Neural progenitor cell (in vitro differentiated cells): ENCODE measurements around the gene NIT2. TPM values are rescaled to one million over a fixed set of nuclear protein-coding genes. Genes with fewer than 3 reads are reported as not detected.
"Not testable (repeated sequence)": the region's sequence is repeated elsewhere in the genome, so short reads cannot be mapped to it uniquely, and the experiment has no call there.

Source experiments
- DNase-seq: peaks from one replicate; pipeline ENCODE4 v3.0.0-alpha.2; 2016; ENCODE audit warnings: low spot score
- H2AFZ ChIP-seq: fragments of 200-600 bp; sonication (generic); replicated peaks from 2 replicates; pipeline ENCODE4 v1.6.1; 2016; ENCODE audit warnings: antibody characterized with exemption
- H3F3A ChIP-seq: fragments of 200-600 bp; sonication (generic); 2 replicates; pipeline ENCODE4 v1.6.1; 2016; ENCODE audit warnings: antibody characterized with exemption, low read depth
- H3K27ac ChIP-seq: fragments of 200-600 bp; sonication (generic); 2 replicates; pipeline ENCODE4 v1.5.1; 2016; ENCODE audit warnings: mild to moderate bottlenecking
- H3K27me3 ChIP-seq: fragments of 200-600 bp; sonication (generic); 2 replicates; pipeline ENCODE4 v1.6.1; 2016; ENCODE audit warnings: mild to moderate bottlenecking, moderate library complexity
- H3K36me3 ChIP-seq: fragments of 200-600 bp; sonication (generic); 2 replicates; pipeline ENCODE4 v1.5.1; 2016
- H3K4me1 ChIP-seq: fragments of 200-600 bp; sonication (generic); 2 replicates; pipeline ENCODE4 v1.6.1; 2016; ENCODE audit warnings: mixed run types
- H3K4me2 ChIP-seq: fragments of 200-600 bp; sonication (generic); 2 replicates; pipeline ENCODE4 v1.6.1; 2016
- H3K4me3 ChIP-seq: fragments of 200-600 bp; sonication (generic); 2 replicates; pipeline ENCODE4 v1.5.1; 2016
- H3K79me2 ChIP-seq: fragments of 200-600 bp; sonication (generic); 2 replicates; pipeline ENCODE4 v1.6.1; 2016; ENCODE audit warnings: low read depth
- H3K9ac ChIP-seq: fragments of 200-600 bp; sonication (generic); 2 replicates; pipeline ENCODE4 v1.6.1; 2016
- H3K9me3 ChIP-seq: fragments of 200-600 bp; sonication (generic); 2 replicates; pipeline ENCODE4 v1.5.1; 2016; ENCODE audit warnings: low read depth
- H4K20me1 ChIP-seq: fragments of 200-600 bp; sonication (generic); 2 replicates; pipeline ENCODE4 v1.6.1; 2016; ENCODE audit warnings: low read depth
- H3K27ac Mint-ChIP-seq: 3 replicates; pipeline ENCODE4 v1.8.0; 2021; ENCODE audit warnings: mixed read lengths
- H3K27me3 Mint-ChIP-seq: 2 replicates; pipeline ENCODE4 v1.8.0; 2022; ENCODE audit warnings: low read depth, mild to moderate bottlenecking, inconsistent platforms, moderate library complexity, mixed read lengths; ENCODE audit not compliant: insufficient read depth
- H3K36me3 Mint-ChIP-seq: 3 replicates; pipeline ENCODE4 v1.8.0; 2021; ENCODE audit warnings: mixed read lengths
- H3K4me1 Mint-ChIP-seq: 3 replicates; pipeline ENCODE4 v1.8.0; 2021; ENCODE audit warnings: mixed read lengths
- H3K4me3 Mint-ChIP-seq: 3 replicates; pipeline ENCODE4 v1.8.0; 2021; ENCODE audit warnings: mild to moderate bottlenecking, moderate library complexity, mixed read lengths
- H3K9me3 Mint-ChIP-seq: 3 replicates; pipeline ENCODE4 v1.8.0; 2020; ENCODE audit warnings: mixed read lengths
- EZH2 ChIP-seq: fragments of 200-600 bp; sonication (generic); IDR thresholded peaks from 2 replicates; pipeline ENCODE4 v1.6.1; 2017; ENCODE audit warnings: antibody characterized with exemption, mild to moderate bottlenecking, moderate library complexity
- EZH2phosphoT487 ChIP-seq: fragments of 200-600 bp; sonication (generic); IDR thresholded peaks from 2 replicates; pipeline ENCODE4 v1.6.1; 2017; ENCODE audit warnings: antibody characterized with exemption
- total RNA-seq: library from RNA; depleted of rRNA; stranded (reverse); fragments of >200 nt; gene quantifications from 2 replicates; pipeline ENCODE4 v1.2.3, GENCODE V29; 2015; ENCODE audit warnings: low replicate concordance
- TF ChIP-seq, protein P1 (sequence below): fragments of 200-600 bp; sonication (generic); IDR thresholded peaks from 2 replicates; pipeline ENCODE4 v1.5.1; 2017; ENCODE audit warnings: antibody characterized with exemption, mild to moderate bottlenecking

The NIT2 gene
- total RNA-seq, 1 donor from 2014 or later, result 33.1 TPM

DNA sequence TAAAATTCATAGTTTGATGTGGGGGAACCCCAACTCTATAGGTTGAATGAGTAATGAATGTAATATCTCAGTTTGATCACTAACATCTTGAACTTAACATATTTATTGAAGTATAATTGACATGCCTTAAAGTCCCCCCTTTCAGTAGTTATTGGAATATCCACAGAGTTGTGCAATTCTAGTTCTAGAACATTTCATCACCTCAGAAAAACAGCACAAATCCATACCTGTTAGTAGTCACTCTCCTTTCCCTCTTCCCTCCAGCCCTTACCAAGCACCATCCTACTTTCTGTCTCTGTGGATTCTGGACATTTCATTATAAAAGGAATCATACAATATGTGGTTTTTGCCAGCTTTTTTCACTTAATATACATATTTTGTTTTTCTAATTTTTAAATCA, 8.7 kb upstream of the NIT2 start:
- no peak overlapping the region for H3K4me2 ChIP-seq
- no peak overlapping the region for H3K4me3 Mint-ChIP-seq

DNA sequence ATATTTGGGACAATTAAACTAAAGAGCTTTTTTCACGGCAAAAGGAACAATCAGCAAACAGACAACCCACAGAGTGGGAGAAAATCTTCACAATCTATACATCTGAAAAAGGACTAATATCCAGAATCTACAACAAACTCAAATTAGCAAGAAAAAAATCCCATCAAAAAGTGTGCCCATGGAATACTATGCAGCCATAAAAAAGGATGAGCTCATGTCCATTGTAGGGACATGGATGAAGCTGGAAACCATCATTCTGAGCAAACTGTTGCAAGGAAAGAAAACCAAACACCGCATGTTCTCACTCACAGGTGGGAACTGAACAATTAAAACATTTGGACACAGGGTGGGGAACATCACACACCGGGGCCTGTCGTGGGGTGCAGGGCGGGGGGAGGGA, 7.2 kb upstream of the NIT2 start:
- H3K27ac ChIP-seq, H3K4me1 Mint-ChIP-seq, H3K36me3 Mint-ChIP-seq, H2AFZ ChIP-seq, H3K4me3 Mint-ChIP-seq, DNase-seq, H3K9me3 Mint-ChIP-seq, H3K4me2 ChIP-seq, H3F3A ChIP-seq, H3K27me3 ChIP-seq, H3K36me3 ChIP-seq, H3K9me3 ChIP-seq, H4K20me1 ChIP-seq, H3K27me3 Mint-ChIP-seq, H3K4me1 ChIP-seq, H3K4me3 ChIP-seq, H3K27ac Mint-ChIP-seq, H3K9ac ChIP-seq, H3K79me2 ChIP-seq: not testable (repeated sequence)

More for the DNA sequence above, 8.7 kb upstream of the NIT2 start:
- Histone ChIP-seq H3K27me3 (no peaks in the 10 kb centered on the region), H2AFZ (no peak overlapping the region), H3K9ac (no peak overlapping the region), H3K27ac (no peak overlapping the region), H3K4me3 (no peak overlapping the region), H3F3A (no peaks in the 10 kb centered on the region), H3K9me3 (no peaks in the 10 kb centered on the region), H3K79me2 (no peaks in the 10 kb centered on the region), H4K20me1 (no peaks in the 10 kb centered on the region), H3K4me1 (no peaks in the 10 kb centered on the region), H3K36me3 (no peaks in the 10 kb centered on the region)
- Mint-ChIP-seq H3K4me1 (no peaks in the 10 kb centered on the region), H3K36me3 (peaks cover 5% of the 10 kb centered on the region), H3K9me3 (no peaks in the 10 kb centered on the region), H3K27me3 (peaks cover 2% of the 10 kb centered on the region), H3K27ac (no peak overlapping the region)
- no peak for DNase-seq
- TF ChIP-seq EZH2, result no peak
- TF ChIP-seq EZH2phosphoT487, result no peak
- TF ChIP-seq, protein P1, sequence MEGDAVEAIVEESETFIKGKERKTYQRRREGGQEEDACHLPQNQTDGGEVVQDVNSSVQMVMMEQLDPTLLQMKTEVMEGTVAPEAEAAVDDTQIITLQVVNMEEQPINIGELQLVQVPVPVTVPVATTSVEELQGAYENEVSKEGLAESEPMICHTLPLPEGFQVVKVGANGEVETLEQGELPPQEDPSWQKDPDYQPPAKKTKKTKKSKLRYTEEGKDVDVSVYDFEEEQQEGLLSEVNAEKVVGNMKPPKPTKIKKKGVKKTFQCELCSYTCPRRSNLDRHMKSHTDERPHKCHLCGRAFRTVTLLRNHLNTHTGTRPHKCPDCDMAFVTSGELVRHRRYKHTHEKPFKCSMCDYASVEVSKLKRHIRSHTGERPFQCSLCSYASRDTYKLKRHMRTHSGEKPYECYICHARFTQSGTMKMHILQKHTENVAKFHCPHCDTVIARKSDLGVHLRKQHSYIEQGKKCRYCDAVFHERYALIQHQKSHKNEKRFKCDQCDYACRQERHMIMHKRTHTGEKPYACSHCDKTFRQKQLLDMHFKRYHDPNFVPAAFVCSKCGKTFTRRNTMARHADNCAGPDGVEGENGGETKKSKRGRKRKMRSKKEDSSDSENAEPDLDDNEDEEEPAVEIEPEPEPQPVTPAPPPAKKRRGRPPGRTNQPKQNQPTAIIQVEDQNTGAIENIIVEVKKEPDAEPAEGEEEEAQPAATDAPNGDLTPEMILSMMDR, result no peak

DNA sequence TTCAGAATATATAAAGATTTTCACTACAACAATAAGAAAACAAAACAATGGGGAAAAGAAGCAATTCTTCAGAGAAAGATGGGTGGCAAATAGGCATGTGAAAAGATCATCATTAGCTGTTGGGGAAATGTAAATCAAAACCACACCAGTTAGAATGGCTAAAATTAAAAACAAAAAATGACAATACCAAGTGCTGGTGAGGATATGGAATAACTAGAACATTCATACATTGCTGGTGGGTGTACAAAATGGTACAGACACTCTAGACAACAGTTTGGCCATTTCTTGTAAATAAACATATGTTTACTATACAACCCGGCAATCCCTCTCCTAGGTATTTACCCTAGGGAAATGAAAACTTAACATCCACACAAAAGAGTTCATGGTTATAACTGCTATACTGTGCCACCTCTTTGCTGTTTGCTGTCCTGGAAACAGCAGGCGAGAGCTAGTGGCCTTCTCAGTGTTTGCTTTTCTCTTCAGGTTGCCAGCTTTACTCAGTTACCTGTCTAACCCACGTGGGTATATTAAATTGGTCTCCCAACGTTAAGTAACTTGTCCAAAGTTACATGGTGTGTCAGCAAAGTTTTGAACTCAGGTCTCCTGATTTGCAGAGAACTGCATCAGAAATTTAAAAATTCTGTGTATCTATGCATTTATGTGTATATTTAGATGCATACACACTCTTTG, 4.6 kb upstream of the NIT2 start:
- TF ChIP-seq EZH2 (no peak), EZH2phosphoT487 (no peak)
- TF ChIP-seq, protein P1, result no peak
- no peak overlapping the region for H3K9ac ChIP-seq
- no peaks in the 10 kb centered on the region for H3F3A ChIP-seq
- H3K4me1 ChIP-seq, result no peaks in the 10 kb centered on the region
- Mint-ChIP-seq H3K27me3 (peaks cover 2% of the 10 kb centered on the region), H3K9me3 (no peaks in the 10 kb centered on the region), H3K36me3 (peaks cover 5% of the 10 kb centered on the region), H3K4me3 (no peak overlapping the region), H3K4me1 (peaks cover under 1% of the 10 kb centered on the region), H3K27ac (no peak overlapping the region)
- H3K27ac ChIP-seq, result no peak overlapping the region
- H3K36me3 ChIP-seq, result no peaks in the 10 kb centered on the region
- H3K79me2 ChIP-seq, result no peaks in the 10 kb centered on the region
- no peaks in the 10 kb centered on the region for H4K20me1 ChIP-seq
- H3K4me3 ChIP-seq, result no peak overlapping the region
- H2AFZ ChIP-seq, result no peak overlapping the region
- H3K27me3 ChIP-seq, result peaks cover 16% of the 10 kb centered on the region
- H3K9me3 ChIP-seq, result no peaks in the 10 kb centered on the region
- no peak overlapping the region for H3K4me2 ChIP-seq
- DNase-seq, result no peak

DNA sequence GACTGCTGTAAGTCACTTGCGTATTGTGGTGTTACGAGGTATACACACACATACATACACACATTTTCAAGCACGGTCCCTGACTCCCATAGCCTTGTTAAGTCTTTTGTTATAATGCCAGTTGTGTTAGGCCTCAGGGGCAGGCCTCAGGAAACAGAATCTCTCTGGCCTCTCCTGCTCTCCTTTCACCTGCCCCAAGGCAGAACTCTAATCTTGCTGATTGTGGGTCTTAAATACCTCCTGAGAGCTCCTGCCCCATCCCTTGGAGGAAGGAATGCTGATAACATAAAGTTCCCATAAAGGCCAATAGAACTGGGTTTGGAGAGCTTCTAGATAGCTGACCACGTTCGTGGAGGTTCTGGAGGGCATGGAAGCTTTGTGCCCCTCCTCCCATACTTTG, 3.9 kb upstream of the NIT2 start:
- Histone ChIP-seq H3K36me3 (no peaks in the 10 kb centered on the region), H3K27me3 (peaks cover 20% of the 10 kb centered on the region), H3K4me3 (no peak overlapping the region), H3K9ac (no peak overlapping the region), H3K4me2 (no peak overlapping the region), H2AFZ (no peak overlapping the region), H3F3A (no peaks in the 10 kb centered on the region), H3K27ac (no peak overlapping the region), H3K79me2 (no peaks in the 10 kb centered on the region), H3K4me1 (peaks cover 5% of the 10 kb centered on the region), H3K9me3 (no peaks in the 10 kb centered on the region), H4K20me1 (no peaks in the 10 kb centered on the region)
- peaks cover 8% of the 10 kb centered on the region for H3K4me1 Mint-ChIP-seq
- H3K27me3 Mint-ChIP-seq, result peaks cover 2% of the 10 kb centered on the region
- peaks cover 5% of the 10 kb centered on the region for H3K36me3 Mint-ChIP-seq
- H3K4me3 Mint-ChIP-seq, result no peak overlapping the region
- H3K27ac Mint-ChIP-seq, result no peak overlapping the region
- no peak for DNase-seq
- no peaks in the 10 kb centered on the region for H3K9me3 Mint-ChIP-seq
- TF ChIP-seq EZH2 (no peak), EZH2phosphoT487 (no peak)
- TF ChIP-seq, protein P1, result no peak
